Stimulated activated CD4-positive, alpha-beta T cell treated with anti-CD3 and anti-CD28 coated beads, Interleukin-1b, Interleukin-23, amount 100 ng/mL, for 24 hours (primary cell): ENCODE results near the gene NSUN4.

Source experiments
- DNase-seq, 4 experiments: peaks; one replicate each; pipeline ENCODE4 v3.0.0-alpha.2; 2020; ENCODE audit warnings: low read depth in 4 of 4, low spot score in 1 of 4

The NSUN4 gene

DNA sequence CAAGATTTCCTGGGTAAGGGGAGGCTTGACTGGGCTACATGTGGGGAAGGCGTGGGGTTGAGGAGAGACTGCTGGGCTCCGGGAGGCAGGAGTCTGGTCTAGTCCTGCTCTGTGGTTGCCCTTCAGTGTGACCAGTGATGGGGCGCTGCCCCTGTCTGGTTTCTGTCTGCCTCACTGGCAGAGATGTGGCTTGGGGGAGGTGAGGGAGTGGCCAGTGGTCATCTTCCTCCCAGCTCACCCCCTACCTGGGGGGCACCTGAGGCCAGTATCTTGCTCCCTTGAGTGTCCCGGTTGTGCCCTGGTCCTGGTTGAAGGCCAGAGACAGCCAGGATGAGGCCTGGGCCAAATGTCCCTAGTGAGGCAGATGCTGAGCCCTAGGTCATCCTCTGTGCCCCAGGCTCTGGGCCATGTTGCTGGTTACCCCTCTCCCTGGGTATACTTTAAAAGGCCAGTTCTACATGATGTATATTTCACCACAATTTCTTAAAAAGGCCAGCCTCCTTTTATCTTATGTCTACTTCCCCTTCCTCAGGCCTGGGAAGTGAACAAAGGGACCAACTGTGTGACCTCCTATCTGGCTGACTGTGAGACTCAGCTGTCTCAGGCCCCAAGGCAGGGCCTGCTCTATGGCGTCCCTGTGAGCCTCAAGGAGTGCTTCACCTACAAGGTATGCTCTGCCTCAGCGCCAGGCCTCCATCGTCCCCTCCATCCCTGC lies 64.0 kb downstream of the NSUN4 start:
- no peak for DNase-seq

DNA sequence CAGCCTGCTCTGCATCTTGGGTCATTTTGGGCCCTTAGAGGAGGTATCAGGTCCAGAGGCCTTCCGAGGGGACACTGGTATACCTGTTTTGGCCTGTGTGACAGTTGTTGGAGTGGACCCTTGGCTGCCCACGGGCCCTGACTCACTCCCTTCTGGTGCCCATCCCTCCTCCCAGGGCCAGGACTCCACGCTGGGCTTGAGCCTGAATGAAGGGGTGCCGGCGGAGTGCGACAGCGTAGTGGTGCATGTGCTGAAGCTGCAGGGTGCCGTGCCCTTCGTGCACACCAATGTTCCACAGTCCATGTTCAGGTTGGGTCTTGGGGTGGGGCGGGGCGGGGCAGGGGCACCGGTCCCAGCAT lies 64.6 kb downstream of the NSUN4 start:
- no peak for DNase-seq

DNA sequence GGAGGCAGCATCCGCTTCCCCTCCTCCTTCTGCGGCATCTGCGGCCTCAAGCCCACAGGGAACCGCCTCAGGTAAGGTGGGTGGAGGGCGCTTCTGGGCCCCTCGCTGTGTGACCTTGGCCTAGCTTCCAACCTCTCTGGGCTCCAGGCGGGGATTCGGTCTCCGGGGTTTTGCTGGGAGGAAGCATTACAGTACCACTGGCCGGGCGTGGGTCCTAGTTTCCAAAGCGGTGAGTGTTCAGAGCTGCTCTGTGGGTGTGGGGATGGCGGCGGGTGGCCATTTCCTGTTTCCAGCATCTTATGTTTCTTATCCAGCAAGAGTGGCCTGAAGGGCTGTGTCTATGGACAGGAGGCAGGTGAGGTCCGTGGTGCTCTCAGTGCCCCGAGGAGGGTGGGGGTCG lies 65.1 kb downstream of the NSUN4 start:
- DNase-seq: no peak

DNA sequence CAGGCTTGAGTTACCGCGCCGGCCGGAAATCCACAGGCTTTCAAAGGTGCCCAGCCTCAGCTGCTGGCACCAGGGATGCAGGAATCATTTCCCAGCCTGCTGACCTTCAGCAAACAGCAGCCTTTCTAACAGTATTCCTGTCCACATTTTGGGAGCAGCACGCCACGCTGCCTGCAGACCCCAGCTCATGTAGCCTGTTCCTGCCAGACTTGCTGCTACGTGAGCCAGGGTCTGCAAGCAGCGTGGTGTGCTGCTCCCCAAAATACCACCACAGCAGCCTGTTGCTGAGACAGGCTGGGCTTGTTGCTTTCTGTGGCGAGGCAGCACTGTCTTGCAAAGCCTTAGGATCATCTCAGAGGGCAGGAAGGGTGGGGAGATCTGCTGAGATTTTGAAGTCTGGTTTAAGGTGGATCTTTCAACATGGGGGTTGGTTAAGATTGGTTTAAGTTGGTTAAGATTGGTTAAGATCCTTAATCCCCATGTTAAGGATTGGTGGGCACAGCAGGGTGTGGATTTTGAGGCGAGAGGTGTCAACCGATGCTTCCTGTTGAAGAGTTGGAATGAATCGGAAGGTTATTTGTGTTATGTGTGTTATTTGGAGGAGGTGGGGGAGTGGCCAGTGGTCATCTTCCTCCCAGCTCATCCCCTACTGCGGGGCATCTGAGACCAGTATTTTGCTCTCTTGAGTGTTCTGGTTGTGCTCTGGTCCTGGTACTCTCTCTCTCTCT lies 66.4 kb downstream of the NSUN4 start:
- no peak for DNase-seq

DNA sequence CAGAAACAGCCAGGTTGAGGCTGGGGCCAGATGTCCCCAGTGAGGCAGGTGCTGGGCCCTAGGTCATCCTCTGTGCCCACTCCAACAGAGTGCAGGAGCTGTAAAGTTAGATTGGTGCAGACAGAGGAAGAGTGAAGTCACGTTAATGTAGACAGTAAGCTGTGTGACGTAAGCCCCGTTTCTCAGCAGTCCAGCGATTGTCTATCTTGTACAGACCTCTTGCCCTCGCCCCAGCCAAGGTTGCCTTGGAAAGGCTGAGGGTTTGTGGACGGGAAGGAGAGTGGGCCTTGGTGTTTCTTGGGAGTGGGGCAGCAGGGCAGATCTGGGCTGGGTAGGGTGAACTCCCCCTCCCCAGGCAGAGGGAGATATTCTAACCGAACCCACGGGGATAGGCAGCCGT lies 67.0 kb downstream of the NSUN4 start:
- DNase-seq: no peak

DNA sequence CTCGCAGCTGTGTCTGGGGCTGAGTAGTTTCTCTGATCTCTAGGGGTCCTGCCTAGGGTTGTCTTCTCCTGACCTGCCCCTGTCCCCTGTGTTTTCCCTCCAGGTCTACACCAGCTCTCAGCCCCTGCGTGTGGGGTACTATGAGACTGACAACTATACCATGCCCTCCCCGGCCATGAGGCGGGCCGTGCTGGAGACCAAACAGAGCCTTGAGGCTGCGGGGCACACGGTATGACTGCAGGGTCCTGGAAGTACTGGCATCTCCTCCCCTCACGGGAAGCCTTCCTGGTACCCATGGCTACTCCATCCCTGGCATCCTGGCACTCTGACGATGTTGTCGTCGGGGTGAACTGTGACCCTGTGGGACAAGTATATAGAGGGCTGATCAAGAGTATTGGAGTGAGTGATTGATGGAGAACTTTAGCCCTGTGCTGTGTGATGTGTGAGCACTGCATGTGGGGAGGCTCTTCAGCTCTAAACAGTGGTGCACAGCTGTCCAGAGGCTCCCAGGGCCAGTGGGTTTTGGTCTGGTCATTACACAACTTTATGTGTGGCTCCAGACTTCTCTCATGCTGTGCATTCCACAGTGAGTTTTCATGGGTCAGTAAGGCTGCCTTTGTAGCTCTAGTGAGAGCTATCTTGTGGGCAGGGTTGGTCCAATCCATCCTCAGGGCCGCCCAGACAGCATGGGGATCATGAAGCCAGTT lies 67.9 kb downstream of the NSUN4 start:
- DNase-seq: no peak

DNA sequence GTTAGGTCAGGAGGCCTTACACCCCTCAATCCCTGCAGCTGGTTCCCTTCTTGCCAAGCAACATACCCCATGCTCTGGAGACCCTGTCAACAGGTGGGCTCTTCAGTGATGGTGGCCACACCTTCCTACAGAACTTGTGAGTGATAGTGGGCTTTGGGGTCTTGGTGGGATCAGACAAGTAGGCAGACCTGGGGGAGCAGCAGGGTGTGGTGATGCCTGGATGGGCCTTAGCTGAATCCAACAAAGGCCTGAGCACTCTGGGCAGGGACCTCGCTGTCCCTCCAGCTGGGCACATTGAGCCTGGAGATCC lies 68.4 kb downstream of the NSUN4 start:
- no peak for DNase-seq

DNA sequence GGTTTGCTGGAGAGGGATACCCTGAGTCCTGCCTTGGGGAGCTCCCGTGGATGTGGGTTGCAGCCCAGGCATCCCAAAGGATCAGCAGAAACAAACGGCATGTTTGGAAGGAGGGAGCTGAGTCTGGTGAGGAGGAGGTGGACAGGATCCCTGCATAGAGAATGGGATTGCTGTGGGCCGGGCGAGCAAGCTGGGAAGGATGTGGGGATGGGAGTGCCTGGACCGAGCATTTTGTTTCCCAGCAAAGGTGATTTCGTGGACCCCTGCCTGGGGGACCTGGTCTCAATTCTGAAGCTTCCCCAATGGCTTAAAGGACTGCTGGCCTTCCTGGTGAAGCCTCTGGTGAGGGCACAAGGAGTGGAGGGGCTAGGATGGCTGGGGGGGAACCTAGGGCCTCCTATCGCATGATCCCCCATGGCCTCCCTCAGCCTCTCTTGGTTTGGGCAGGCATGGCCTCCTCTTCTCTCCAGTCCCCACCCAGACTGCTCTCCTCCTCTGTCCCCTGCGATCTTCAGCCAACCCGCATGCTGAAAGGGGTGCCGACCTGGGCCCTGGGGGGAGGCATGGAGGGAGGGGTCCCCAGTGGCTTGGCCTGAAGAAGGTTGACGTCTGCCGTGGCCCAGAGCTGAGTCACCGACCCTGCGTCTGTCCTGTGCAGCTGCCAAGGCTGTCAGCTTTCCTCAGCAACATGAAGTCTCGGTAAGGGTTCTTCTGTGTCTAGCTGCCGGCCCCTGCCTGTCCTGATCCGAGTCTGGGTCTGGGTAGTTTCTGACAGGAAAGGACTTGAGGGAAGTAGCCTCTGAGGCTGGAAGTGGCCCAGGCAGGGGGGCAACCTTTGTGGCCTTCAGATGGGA lies 69.8 kb downstream of the NSUN4 start:
- no peak for DNase-seq

DNA sequence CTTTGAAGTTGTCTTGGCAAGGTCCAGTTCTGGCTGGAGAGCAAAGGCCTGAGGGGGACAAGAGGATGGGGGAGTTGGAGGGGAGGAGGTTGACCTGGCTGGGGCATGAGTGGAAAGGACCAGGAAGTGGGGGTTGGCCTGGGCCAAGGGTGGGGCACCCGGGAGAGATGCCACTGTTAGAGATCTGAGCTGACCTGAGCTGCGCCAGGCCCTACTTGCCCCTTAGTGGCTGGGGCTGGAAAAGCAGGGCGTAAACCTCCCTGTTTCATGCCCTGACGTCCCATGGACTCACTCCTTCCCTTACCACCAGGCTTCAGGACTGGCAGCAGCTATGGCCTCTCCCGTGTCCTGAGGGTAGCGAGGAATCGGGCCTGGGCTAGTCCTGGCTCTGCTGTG lies 70.4 kb downstream of the NSUN4 start:
- no peak for DNase-seq
